Nephron (organoid): Measurements from ENCODE around the gene TSPAN16.

Experiments used
- H3K27ac Mint-ChIP-seq, 3 experiments: 2 replicates each; pipeline ENCODE4 v1.8.0; 2020; ENCODE audit warnings: mixed read lengths in 3 of 3, mild to moderate bottlenecking in 2 of 3, moderate library complexity in 1 of 3
- H3K27me3 Mint-ChIP-seq: 2 replicates; pipeline ENCODE4 v1.8.0; 2021; ENCODE audit warnings: low read depth, mild to moderate bottlenecking, moderate library complexity, mixed read lengths
- H3K36me3 Mint-ChIP-seq: 2 replicates; pipeline ENCODE4 v1.8.0; 2020; ENCODE audit warnings: low read depth, mixed read lengths
- H3K4me1 Mint-ChIP-seq: 2 replicates; pipeline ENCODE4 v1.8.0; 2020; ENCODE audit warnings: mixed read lengths
- H3K4me3 Mint-ChIP-seq, 3 experiments: 2 replicates each; pipeline ENCODE4 v1.8.0; 2020; ENCODE audit warnings: mild to moderate bottlenecking in 3 of 3, mixed read lengths in 3 of 3, moderate library complexity in 2 of 3
- H3K9me3 Mint-ChIP-seq: 2 replicates; pipeline ENCODE4 v1.8.0; 2020; ENCODE audit warnings: mixed read lengths
- CTCF ChIP-seq, 3 experiments: fragments of 200-600 bp; sonication (generic); IDR thresholded peaks; one replicate each; pipeline ENCODE4 v1.5.0; 2021; ENCODE audit warnings: antibody characterized with exemption in 3 of 3; ENCODE audit not compliant: unreplicated experiment in 3 of 3

TSPAN16 gene

GRCh38 chr19:11356676-11357550 is 61.0 kb downstream of the TSPAN16 start:
- Mint-ChIP-seq H3K27me3 (peaks cover 36% of the 10 kb centered on the region), H3K36me3 (peaks cover 5% of the 10 kb centered on the region), H3K4me3 (peak overlapping the region; percentile 86 to 93 (median 92)), H3K27ac (no peak overlapping the region), H3K9me3 (no peaks in the 10 kb centered on the region), H3K4me1 (peaks cover 12% of the 10 kb centered on the region)
- no peak for TF ChIP-seq CTCF (IDR thresholded peaks at IDR 0.05; ENCODE audit: unreplicated experiment in 3 of 3)

- Mint-ChIP-seq H3K27ac (no peak overlapping the region), H3K36me3 (peaks cover 7% of the 10 kb centered on the region), H3K9me3 (no peaks in the 10 kb centered on the region), H3K27me3 (peaks cover 36% of the 10 kb centered on the region), H3K4me3 (peak overlapping the region in 2 of 3 experiments; percentile 6 to 76), H3K4me1 (peaks cover 12% of the 10 kb centered on the region)
- no peak for TF ChIP-seq CTCF (IDR thresholded peaks at IDR 0.05; ENCODE audit: unreplicated experiment in 3 of 3)
Measured at GRCh38 chr19:11359421-11359820, 63.5 kb downstream of the TSPAN16 start.

- no peak for TF ChIP-seq CTCF (IDR thresholded peaks at IDR 0.05; ENCODE audit: unreplicated experiment in 3 of 3)
- no peak overlapping the region for H3K27ac Mint-ChIP-seq
- peaks cover 10% of the 10 kb centered on the region for H3K36me3 Mint-ChIP-seq
- no peaks in the 10 kb centered on the region for H3K9me3 Mint-ChIP-seq
- H3K4me1 Mint-ChIP-seq, result peaks cover 5% of the 10 kb centered on the region
- H3K27me3 Mint-ChIP-seq, result peaks cover 30% of the 10 kb centered on the region
- H3K4me3 Mint-ChIP-seq, result peak overlapping the region in 1 of 3 experiments; percentile 63
Measured at GRCh38 chr19:11361037-11361770, 65.2 kb downstream of the TSPAN16 start.

- Mint-ChIP-seq H3K27me3 (peaks cover 26% of the 10 kb centered on the region), H3K36me3 (peaks cover 10% of the 10 kb centered on the region), H3K4me1 (no peaks in the 10 kb centered on the region), H3K4me3 (peak overlapping the region in 2 of 3 experiments; percentile 14 to 63), H3K9me3 (no peaks in the 10 kb centered on the region), H3K27ac (no peak overlapping the region)
- TF ChIP-seq CTCF (IDR thresholded peaks at IDR 0.05; ENCODE audit: unreplicated experiment in 3 of 3), result no peak
Measured at GRCh38 chr19:11361771-11362731, 66.1 kb downstream of the TSPAN16 start.

GRCh38 chr19:11363881-11364280 is 67.9 kb downstream of the TSPAN16 start:
- no peak for TF ChIP-seq CTCF (IDR thresholded peaks at IDR 0.05; ENCODE audit: unreplicated experiment in 3 of 3)
- H3K4me3 Mint-ChIP-seq, result no peak overlapping the region

More at GRCh38 chr19:11363881-11364280, 67.9 kb downstream of the TSPAN16 start:
- H3K4me1 Mint-ChIP-seq, result no peaks in the 10 kb centered on the region
- peaks cover 10% of the 10 kb centered on the region for H3K36me3 Mint-ChIP-seq
- no peak overlapping the region for H3K27ac Mint-ChIP-seq
- H3K27me3 Mint-ChIP-seq, result peaks cover 17% of the 10 kb centered on the region
- no peaks in the 10 kb centered on the region for H3K9me3 Mint-ChIP-seq
